GM18951 (cell line): ENCODE results near the gene IMPDH2.

Experiments used
- POLR2A ChIP-seq: IDR thresholded peaks from 4 replicates; pipeline ENCODE4 v1.6.1; 2011; ENCODE audit warnings: mild to moderate bottlenecking; ENCODE audit not compliant: insufficient read length, insufficient read depth; ENCODE audit errors: extremely low read depth
- in situ Hi-C: fragments of 300-500 bp; cut with MboI; formaldehyde crosslinking; loops from one replicate; pipeline ENCODE4 v1.12.0; 2022; ENCODE audit warnings: low sequenced_read_pairs, mixed read lengths, inconsistent platforms; ENCODE audit not compliant: unreplicated experiment

IMPDH2 gene

DNA sequence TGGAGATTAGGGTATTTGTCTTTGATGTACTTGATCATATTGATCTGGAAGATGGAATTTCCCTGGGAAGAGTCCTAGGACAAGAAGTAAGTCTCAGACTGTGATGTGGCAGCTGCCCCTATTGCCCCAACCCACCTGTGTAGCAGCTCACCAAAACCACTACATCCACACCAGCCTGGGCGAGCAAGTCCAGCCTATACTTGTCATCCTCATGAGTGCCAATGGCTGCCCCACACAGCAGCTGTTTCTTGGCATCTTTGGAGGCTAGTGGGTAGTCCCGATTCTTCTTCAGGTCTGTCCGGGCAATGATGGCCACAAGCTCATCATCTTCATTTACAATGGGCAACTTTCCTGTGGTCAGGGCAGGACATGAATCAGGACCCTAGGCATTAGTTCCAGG, 2.7 kb downstream of the IMPDH2 start:
- no peak for TF ChIP-seq POLR2A
- in situ Hi-C loops, result no loop called here

DNA sequence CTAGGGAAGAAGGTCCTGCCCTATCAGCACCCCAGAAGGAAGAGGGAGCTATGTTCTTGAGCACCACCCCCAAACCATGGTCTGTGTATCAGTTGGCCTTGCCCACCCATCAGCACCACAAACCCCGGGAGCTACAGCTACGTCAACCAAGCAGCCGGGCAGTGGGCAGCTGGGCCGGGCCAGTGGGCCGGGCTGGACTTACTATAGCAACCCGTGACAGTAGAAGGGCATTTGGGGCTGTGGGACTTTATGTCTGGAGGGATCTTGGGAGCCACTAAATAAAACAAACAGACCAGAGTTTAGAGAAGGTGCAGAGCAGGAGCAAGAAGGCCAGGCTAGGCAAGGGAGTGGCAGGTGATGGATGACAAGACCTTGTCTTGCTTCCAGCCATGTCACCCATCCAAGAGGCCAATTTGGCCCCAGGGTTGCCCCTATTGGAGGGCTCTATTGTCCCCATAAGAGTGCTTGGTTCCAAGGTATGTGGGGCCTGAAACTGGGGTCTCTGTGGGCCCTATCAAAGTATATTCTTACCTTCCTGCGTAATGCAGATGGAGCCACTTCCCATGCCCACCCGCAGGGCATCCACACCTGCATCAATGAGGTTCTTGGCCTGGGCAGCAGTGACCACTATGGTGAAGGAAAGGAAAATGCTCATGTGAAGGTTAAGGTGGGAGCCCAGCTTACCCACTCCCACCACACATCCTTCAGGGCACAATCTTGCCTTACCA, 3.2 kb downstream of the IMPDH2 start:
- TF ChIP-seq POLR2A, result peak; percentile 10
- in situ Hi-C loops, result no loop called here

DNA sequence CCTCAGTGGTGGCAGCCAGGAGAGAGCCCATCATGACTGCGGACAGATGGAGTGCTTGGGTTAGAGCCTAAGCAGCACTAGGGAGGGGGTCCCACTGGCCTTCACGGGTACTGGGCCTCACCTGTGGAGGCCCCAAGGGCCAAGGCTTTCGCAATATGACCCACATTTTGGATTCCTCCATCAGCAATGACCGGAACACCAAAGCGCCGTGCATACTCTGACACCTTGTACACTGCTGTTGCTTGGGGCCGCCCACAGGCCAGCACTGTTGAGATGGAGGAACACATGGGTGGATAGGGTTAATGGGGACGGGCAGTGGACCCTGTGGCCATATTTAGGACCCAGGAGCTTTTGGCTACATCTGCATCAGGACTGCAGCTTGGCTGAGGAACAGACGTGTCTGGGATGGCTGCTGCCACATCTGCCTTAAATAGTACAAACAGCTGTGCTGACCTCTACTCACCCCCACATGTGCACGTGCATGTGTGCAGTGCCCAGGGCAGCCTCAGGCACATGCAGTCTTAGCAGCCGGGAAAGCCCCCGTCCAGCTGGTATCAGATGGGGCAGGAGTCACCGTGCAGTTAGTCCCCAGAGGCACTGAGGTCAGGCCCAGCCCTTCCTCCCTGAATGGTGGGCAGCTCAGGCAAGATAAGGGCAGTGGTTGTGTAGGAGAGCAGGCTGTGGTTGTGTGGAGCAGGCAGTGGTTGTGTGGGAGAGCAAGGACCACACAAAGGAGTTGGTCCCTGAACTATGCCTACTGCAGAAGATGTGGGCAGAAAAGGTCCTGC, 4.0 kb downstream of the IMPDH2 start:
- peak; percentile 32 for TF ChIP-seq POLR2A
- in situ Hi-C loops, result no loop called here

DNA sequence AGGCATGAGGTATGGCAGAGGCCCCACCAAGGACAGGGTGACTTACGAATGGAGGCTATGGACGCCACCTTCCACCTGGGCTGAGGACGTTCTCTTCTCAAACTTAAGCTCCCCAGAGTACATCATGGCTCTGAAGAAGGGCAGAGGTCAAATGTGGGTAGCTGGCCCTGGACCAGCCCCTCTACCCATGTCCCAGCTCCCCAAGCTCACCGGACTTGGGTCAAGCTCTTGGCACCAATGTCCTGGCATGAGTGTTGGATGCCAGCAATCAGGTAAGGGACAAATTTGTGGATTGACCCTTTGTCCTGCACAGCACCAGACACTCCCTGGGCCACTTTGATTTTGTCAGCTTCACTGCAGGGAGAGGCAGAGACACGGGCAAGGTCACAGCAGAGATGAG, 4.7 kb downstream of the IMPDH2 start:
- no peak for TF ChIP-seq POLR2A

DNA sequence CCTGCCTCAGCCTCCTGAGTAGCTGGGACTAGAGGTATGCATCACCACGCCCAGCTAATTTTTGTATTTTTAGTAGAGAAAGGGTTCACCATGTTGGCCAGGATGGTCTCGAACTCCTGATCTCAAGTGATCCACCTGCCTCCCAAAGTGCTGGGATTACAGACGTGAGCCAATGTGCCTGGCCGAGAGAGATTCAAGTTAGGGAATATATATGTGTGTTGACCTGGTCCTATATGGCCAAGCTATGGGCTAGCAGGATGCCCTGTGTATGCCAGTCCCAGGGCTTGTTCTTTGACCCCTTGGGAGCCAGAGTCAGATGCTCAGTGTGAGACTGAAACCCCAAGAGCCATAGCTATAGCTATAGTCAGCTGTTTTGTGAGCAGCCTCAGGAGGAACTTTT, 5.4 kb downstream of the IMPDH2 start:
- TF ChIP-seq POLR2A, result no peak
- in situ Hi-C loops, result no loop called here

More for the DNA sequence above, 4.7 kb downstream of the IMPDH2 start:
- in situ Hi-C loops, result no loop called here

DNA sequence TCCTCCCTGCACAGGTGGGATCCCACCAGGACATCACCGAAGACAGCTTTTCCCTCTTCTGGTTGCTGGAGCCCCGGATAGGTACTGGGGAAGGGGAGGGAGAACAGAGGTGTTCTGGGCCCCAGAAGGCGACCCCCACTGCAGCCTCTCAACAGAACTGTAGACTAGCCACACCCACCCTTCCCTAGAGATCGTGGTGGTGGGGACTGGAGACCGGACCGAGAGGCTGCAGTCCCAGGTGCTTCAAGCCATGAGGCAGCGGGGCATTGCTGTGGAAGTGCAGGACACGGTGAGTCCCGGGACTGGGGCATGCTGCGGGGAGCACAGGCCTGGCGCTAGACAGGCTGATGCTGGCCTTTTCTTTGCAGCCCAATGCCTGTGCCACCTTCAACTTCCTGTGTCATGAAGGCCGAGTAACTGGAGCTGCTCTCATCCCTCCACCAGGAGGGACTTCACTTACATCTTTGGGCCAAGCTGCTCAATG, 6.5 kb downstream of the IMPDH2 start:
- in situ Hi-C loops, result no loop called here
- no peak for TF ChIP-seq POLR2A

DNA sequence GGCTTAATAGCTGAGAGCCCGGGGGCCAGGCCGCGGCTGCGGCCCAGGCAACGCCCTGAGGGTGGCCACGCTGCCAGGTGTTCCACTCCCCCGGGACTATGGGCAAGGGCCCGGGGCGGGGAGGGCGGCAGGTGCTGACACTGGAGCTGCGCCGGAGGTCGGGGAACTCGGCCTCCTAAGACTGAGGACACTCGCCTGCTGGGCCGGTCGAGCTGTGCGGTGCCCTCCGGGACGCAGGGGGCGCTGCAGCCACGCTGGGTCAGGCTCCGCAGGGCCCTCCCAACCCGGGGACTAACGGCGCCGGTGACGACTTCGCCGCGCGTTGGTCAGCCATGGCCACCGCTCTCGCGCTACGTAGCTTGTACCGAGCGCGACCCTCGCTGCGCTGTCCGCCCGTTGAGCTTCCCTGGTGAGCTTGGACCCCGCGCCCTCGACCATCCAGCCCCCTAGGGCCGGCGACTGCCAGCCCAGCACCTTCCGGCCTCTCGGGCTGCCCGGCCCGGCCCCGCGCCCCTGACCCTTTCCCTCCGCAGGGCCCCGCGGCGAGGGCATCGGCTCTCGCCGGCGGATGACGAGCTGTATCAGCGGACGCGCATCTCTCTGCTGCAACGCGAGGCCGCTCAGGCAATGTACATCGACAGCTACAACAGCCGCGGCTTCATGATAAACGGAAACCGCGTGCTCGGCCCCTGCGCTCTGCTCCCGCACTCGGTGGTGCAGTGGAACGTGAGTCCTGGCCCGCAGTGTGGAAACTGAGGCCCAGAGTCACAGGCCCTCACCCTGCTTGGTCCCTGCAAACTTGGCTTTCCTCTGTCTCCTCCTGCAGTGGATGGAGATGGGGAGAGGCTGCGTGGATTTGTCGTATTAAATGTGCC, 7.1 kb downstream of the IMPDH2 start, which contains the start of gene NDUFAF3:
Gene NDUFAF3 (plus strand): TSS at position 309 of the 875 bp plus-strand sequence. CDS start 24 bp downstream, at position 333.
- in situ Hi-C loops, result no loop called here
- TF ChIP-seq POLR2A, result peak; percentile 82

DNA sequence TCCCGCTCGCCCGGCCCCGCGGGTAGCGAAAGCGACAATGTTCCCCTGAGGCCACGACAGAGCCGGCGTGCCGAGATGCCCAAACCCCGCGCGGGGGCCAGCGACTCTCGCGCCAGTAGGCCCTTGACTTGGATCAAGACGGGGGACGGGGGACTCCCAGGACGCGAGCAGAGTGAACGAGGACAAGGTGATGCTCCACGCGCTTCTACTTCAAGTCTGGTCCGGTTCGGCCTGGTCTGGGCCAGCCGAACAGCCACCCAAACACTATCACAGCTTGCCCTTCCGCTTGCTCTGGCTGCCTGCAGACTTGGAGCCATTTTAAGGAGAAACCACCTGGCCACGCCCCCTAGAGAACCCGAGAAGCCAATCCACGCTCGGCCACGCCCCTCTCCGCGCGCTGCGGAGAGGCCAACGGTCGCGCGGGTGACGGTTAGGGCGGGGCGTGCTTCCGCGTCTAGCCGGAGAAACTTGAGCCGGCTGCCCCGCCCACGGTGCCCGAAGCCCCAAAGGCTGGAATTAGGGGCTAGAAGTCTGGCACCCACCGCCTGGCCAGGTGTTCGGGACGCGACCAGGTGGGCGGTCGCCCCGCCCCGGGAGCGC, 7.9 kb downstream of the IMPDH2 start:
- peak; percentile 100 for TF ChIP-seq POLR2A
- in situ Hi-C loops, result no loop called here

DNA sequence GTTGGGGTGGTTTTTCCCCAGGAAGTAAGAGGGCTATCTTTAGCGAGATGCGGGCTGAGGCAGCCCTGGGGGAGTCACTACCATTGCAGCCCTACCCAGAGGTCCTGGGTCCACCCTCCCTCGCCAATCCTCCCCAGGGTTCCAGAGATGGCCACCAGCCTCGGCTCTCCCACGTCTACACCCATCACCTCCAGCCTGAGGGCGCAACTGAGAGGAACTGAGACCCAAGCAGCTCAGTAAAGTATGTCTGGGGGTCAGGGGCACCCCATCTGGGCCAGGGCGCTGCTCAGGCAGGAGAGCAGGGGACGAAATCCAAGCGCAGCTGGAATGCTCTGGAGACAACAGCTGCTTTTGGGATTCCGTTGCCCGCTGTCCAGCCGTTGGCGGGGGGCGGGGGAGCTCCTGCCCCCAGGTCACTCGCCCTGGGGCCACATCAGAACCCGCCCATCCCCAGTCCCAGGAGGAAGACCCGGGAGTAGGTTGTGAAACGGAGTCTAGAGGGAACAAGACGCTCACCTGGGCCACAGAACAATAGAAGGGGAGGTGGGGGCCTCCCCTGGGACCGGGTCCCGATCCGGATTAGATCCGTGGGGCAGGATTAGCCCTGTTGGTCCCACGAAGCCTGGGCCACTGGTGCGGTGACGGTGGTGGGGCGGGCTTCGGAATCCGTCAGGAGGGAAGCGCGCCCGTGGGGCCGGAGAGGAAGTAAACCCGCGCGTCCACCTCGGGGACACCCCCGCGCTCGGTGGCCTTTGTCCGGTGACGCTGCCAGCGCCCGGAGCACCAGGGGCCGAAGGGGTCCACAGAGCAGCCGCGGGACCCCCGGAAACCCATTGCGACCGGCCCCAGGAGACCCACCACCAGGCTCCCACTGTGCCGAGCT, 8.6 kb downstream of the IMPDH2 start:
- peak; percentile 25 for TF ChIP-seq POLR2A
- in situ Hi-C loops, result no loop called here

DNA sequence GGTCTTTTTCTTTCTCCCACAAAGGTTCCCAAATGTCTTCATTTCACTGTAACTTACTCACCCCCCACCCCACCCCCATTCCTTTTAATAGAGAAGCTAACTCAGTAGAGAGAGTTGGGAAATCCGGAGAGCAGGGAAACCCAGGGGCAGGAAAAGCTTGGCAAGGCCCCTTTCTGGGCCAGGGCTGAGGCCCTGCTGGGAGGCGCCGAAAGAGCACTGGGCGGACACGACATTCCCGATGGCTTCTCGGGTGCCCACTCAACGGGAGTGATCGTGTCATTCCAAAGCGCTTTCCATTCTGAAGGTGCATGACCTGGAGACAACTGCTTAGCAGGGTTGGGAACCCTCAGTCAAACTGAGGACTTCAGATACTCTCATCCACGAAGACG, 9.3 kb downstream of the IMPDH2 start:
- in situ Hi-C loops, result no loop called here
- TF ChIP-seq POLR2A, result no peak

DNA sequence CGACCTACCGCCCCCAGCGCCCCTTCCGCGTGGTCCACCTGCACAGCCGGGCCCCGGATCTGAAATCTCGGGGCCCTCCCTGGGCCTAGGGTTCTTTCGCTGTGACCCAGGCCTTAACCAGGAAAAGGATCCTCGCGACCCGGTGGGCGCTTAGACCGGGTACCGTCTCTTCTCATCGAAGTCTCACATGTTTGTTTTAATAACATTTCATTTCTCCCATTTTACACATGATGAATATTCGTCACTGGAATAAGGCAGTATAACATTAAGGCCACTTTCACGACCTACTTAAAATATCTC, 10.5 kb downstream of the IMPDH2 start:
- in situ Hi-C loops, result no loop called here

More for the DNA sequence above, 10.5 kb downstream of the IMPDH2 start:
- no peak for TF ChIP-seq POLR2A
